GM23248 (cell line): Measurements from ENCODE around the gene PPP1R37. TPM values are rescaled to one million over a fixed set of nuclear protein-coding genes. Genes with fewer than 3 reads are reported as not detected.
"Not testable (repeated sequence)": the region's sequence is repeated elsewhere in the genome, so short reads cannot be mapped to it uniquely, and the experiment has no call there.

Experiments used
- DNase-seq: peaks from one replicate; pipeline ENCODE4 v3.0.0-alpha.2; 2015
- H2AFZ ChIP-seq: fragments of 200-600 bp; sonication (generic); 2 replicates; pipeline ENCODE4 v1.6.1; 2016; ENCODE audit warnings: antibody characterized with exemption
- H3F3A ChIP-seq: fragments of 200-600 bp; sonication (generic); 2 replicates; pipeline ENCODE4 v1.6.1; 2016; ENCODE audit warnings: mild to moderate bottlenecking, antibody characterized with exemption, mixed run types; ENCODE audit not compliant: insufficient read depth
- H3K27ac ChIP-seq: fragments of 200-600 bp; sonication (generic); 2 replicates; pipeline ENCODE4 v1.5.1; 2016; ENCODE audit warnings: mild to moderate bottlenecking
- H3K27me3 ChIP-seq: fragments of 200-600 bp; sonication (generic); replicated peaks from 2 replicates; pipeline ENCODE4 v1.6.1; 2016; ENCODE audit warnings: mild to moderate bottlenecking; ENCODE audit not compliant: insufficient read depth
- H3K36me3 ChIP-seq: fragments of 200-600 bp; sonication (generic); 2 replicates; pipeline ENCODE4 v1.6.1; 2016; ENCODE audit warnings: low read depth, mild to moderate bottlenecking
- H3K4me1 ChIP-seq: fragments of 200-600 bp; sonication (generic); 2 replicates; pipeline ENCODE4 v1.6.1; 2016; ENCODE audit warnings: mild to moderate bottlenecking; ENCODE audit not compliant: insufficient read depth
- H3K4me2 ChIP-seq: fragments of 200-600 bp; sonication (generic); one replicate; pipeline ENCODE4 v1.6.1; 2016; ENCODE audit warnings: mild to moderate bottlenecking; ENCODE audit not compliant: unreplicated experiment
- H3K4me3 ChIP-seq: fragments of 200-600 bp; sonication (generic); 2 replicates; pipeline ENCODE4 v1.5.1; 2016; ENCODE audit warnings: mild to moderate bottlenecking
- H3K79me2 ChIP-seq: fragments of 200-600 bp; sonication (generic); 2 replicates; pipeline ENCODE4 v1.6.1; 2016; ENCODE audit warnings: mild to moderate bottlenecking; ENCODE audit not compliant: insufficient read depth
- H3K9ac ChIP-seq: fragments of 200-600 bp; sonication (generic); 2 replicates; pipeline ENCODE4 v1.6.1; 2016; ENCODE audit warnings: mild to moderate bottlenecking
- H3K9me2 ChIP-seq: fragments of 200-600 bp; sonication (generic); 2 replicates; pipeline ENCODE4 v1.6.1; 2016; ENCODE audit warnings: mixed run types, mild to moderate bottlenecking, moderate library complexity; ENCODE audit not compliant: insufficient read depth
- H3K9me3 ChIP-seq: fragments of 200-600 bp; sonication (generic); one replicate; pipeline ENCODE4 v1.6.1; 2017; ENCODE audit warnings: low read depth
- H4K20me1 ChIP-seq: fragments of 200-600 bp; sonication (generic); 2 replicates; pipeline ENCODE4 v1.6.0; 2016; ENCODE audit not compliant: insufficient read depth
- EZH2 ChIP-seq: fragments of 200-600 bp; sonication (generic); IDR thresholded peaks from 2 replicates; pipeline ENCODE4 v1.6.1; 2018; ENCODE audit warnings: antibody characterized with exemption, mild to moderate bottlenecking; ENCODE audit not compliant: insufficient read depth, poor library complexity, severe bottlenecking
- EZH2phosphoT487 ChIP-seq: fragments of 200-600 bp; sonication (generic); IDR thresholded peaks from 2 replicates; pipeline ENCODE4 v1.6.1; 2018; ENCODE audit warnings: antibody characterized with exemption, moderate library complexity, mild to moderate bottlenecking, low read depth; ENCODE audit not compliant: insufficient read depth
- WGBS, 2 experiments: methylation state at CpG; one replicate each; pipeline ENCODE4 v1.1.6; 2015 to 2017; ENCODE audit warnings: low lambda C conversion rate in 2 of 2, low coverage in 1 of 2; ENCODE audit errors: missing lambda C conversion rate in 2 of 2; 5-methylcytosine and 5-hydroxymethylcytosine counted together
- in situ Hi-C: fragments of 300-500 bp; cut with MboI; formaldehyde crosslinking; loops from 2 replicates; pipeline ENCODE4 v1.15.0; 2020
- polyA plus RNA-seq: library from polyadenylated mRNA; unstranded; fragments of >200 nt; fragmentation: Nextera tagmentation; extraction: Ambion mirVana; gene quantifications from 2 replicates; pipeline ENCODE4 v1.2.1, GENCODE V29; 2016
- total RNA-seq: library from RNA; depleted of rRNA; stranded (reverse); fragments of >200 nt; shearing (Covaris generic); gene quantifications from 2 replicates; pipeline ENCODE4 v1.2.3, GENCODE V29; 2014

Gene PPP1R37
- total and polyA plus RNA-seq, 2 experiments from 2014 or later, result 1.9 to 43.8 TPM

DNA sequence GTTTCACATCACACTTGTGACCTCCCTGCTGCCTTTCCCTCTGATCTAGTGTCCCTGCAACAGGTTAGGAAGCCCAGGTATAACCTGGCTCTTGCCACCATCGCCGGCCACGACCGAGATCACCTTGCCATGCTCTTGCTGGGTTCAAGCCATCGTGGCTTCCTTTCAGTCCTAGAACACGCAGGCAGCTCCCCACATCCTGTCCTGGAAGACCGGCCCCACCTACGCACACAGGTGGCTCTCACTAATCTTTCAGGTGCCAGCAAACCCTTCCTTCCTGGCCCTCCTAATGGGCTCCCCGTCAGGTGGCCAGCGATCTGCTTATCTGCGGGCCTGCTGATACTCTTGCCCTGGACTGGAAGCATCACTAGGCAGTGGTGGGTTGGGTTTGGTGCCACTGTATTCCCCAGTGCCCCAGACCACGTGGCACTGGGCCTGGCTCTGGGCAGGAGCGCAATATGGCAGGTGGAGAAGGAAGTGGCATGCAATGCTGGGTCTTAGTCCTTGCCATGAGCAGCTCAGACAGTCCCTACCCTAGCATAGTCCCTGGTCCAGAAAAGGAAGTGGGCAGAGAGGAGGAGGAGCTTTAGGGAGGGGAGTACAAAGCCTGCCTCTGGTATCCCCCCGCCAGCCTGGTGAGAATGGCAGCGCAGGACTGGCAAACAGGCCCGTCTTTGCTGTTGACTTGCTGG is 11.8 kb downstream of the PPP1R37 start:
- H3F3A ChIP-seq, result no peaks in the 10 kb centered on the region
- H3K27me3 ChIP-seq, result no peaks in the 10 kb centered on the region
- no peak overlapping the region for H3K4me3 ChIP-seq
- H3K9me2 ChIP-seq, result no peaks in the 10 kb centered on the region
- in situ Hi-C loops, result no loop called here
- no peaks in the 10 kb centered on the region for H3K9me3 ChIP-seq
- WGBS, 2 experiments, result 94 to 95% methylated on average over 16 of the region's 16 CpGs
- no peaks in the 10 kb centered on the region for H3K4me1 ChIP-seq
- no peak overlapping the region for H2AFZ ChIP-seq
- H4K20me1 ChIP-seq, result peaks cover 9% of the 10 kb centered on the region
- no peak for DNase-seq
- TF ChIP-seq EZH2, result no peak
- TF ChIP-seq EZH2phosphoT487, result no peak
- H3K9ac ChIP-seq, result no peak overlapping the region
- H3K36me3 ChIP-seq, result no peaks in the 10 kb centered on the region
- H3K4me2 ChIP-seq, result no peak overlapping the region
- no peak overlapping the region for H3K27ac ChIP-seq
- peaks cover 100% of the 10 kb centered on the region for H3K79me2 ChIP-seq

DNA sequence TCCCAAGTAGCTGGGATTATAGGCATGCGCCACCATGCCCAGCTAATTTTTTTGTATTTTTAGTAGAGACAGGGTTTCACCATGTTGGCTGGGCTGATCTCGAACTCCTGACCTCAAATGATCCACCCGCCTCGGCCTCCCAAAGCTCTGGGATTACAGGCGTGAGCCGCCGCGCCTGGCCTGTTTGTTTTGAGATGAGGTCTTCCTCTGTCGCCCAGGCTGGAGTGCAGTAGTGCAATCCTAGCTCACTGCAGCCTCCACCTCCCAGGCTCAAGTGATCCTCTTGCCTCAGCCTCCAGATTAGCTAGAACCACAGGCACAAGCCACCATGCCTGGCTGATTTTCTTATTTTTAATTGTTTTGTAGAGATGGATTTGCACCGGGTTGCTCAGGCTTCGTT is 13.4 kb downstream of the PPP1R37 start:
- Histone ChIP-seq H4K20me1 (peaks cover 10% of the 10 kb centered on the region), H3K79me2 (peaks cover 99% of the 10 kb centered on the region)
- H3F3A ChIP-seq, H3K36me3 ChIP-seq, DNase-seq, in situ Hi-C loops, H3K9me2 ChIP-seq, H3K9ac ChIP-seq, H3K4me1 ChIP-seq, H3K9me3 ChIP-seq, H2AFZ ChIP-seq, H3K4me3 ChIP-seq, H3K4me2 ChIP-seq, H3K27me3 ChIP-seq, H3K27ac ChIP-seq: not testable (repeated sequence)
- 92 to 98% methylated on average over 11 of the region's 11 CpGs for WGBS, 2 experiments

DNA sequence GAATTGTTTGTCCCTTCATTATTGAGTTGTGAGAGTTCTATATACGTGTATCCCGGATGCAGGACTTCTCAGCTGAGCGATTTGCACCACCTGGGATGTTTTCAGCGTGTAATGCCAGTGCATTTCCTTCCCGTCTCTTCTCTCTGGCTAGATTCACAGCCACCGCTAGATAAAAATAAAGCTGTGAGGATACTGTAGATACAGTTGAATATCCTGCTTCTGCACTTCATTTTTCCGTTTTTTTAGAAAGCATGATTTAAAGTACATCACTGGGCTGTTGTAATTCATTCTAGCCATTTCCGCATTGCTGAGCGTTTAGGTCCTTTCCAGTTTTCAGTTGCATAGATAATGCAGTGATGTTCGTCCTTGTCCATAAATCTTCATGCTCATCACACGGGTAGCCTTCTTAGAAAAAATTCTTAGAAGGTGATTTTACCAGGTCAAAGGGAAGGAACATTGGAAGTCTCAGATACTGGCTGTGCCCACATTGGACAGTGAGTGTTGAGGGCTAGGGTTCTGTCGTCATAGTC is 14.7 kb downstream of the PPP1R37 start:
- no peak for DNase-seq
- in situ Hi-C loops, result no loop called here
- Histone ChIP-seq H3K9me2 (no peaks in the 10 kb centered on the region), H3K9ac (no peak overlapping the region), H3K79me2 (peaks cover 99% of the 10 kb centered on the region), H3F3A (no peaks in the 10 kb centered on the region), H3K4me2 (no peak overlapping the region), H3K27ac (no peak overlapping the region), H3K4me3 (no peak overlapping the region), H3K4me1 (no peaks in the 10 kb centered on the region), H3K27me3 (no peaks in the 10 kb centered on the region), H3K9me3 (no peaks in the 10 kb centered on the region), H3K36me3 (no peaks in the 10 kb centered on the region), H2AFZ (no peak overlapping the region), H4K20me1 (peaks cover 11% of the 10 kb centered on the region)
- WGBS, 2 experiments, result 85 to 86% methylated on average over 12 of the region's 12 CpGs
- TF ChIP-seq EZH2 (no peak), EZH2phosphoT487 (no peak)

DNA sequence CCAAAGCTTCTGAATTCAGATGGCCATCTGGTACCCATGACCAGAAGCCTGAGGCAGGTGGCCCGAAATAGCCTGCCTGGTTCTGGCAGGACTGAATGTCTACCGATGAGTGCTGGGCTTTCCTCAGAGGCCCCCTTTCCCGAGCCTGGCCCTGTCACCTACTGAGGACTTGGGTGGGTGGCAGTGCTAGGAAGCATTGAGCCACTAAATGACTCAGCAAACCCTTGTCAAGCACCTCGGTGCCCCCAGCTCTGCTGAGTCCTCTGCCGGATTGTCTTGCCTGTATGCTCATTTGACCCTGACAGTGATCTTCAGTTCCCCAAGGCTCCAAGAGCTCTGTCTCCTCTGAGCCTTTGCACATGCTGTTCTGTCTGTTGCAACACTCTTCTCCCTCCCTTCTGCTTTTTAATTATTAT is 17.9 kb downstream of the PPP1R37 start:
- H3K27ac ChIP-seq, result no peak overlapping the region
- in situ Hi-C loops, result no loop called here

More for the DNA sequence above, 17.9 kb downstream of the PPP1R37 start:
- Histone ChIP-seq H3K27me3 (no peaks in the 10 kb centered on the region), H3K9me3 (no peaks in the 10 kb centered on the region), H3K4me1 (no peaks in the 10 kb centered on the region), H3K36me3 (no peaks in the 10 kb centered on the region), H3K4me3 (no peak overlapping the region), H3K79me2 (peaks cover 99% of the 10 kb centered on the region), H3K4me2 (no peak overlapping the region), H4K20me1 (peaks cover 16% of the 10 kb centered on the region; the same call in 1 of the 2 replicates), H3F3A (no peaks in the 10 kb centered on the region), H3K9ac (no peak overlapping the region), H3K9me2 (no peaks in the 10 kb centered on the region), H2AFZ (no peak overlapping the region)
- 79 to 82% methylated on average over 5 of the region's 5 CpGs for WGBS, 2 experiments
- DNase-seq, result no peak
- no peak for TF ChIP-seq EZH2phosphoT487
- no peak for TF ChIP-seq EZH2
